Ishikawa (cell line): ENCODE results near the gene ROBO1.

Source experiments
- CEBPB ChIP-seq: IDR thresholded peaks from 2 replicates; pipeline ENCODE4 v1.6.1; 2012
- CREB1 ChIP-seq: IDR thresholded peaks from 2 replicates; pipeline ENCODE4 v1.6.1; 2012; ENCODE audit warnings: low read depth
- EGR1 ChIP-seq: IDR thresholded peaks from 2 replicates; pipeline ENCODE4 v1.6.1; 2012
- EP300 ChIP-seq: IDR thresholded peaks from 2 replicates; pipeline ENCODE4 v1.6.1; 2012; ENCODE audit warnings: borderline replicate concordance
- FOXM1 ChIP-seq: IDR thresholded peaks from 2 replicates; pipeline ENCODE4 v1.6.1; 2012; ENCODE audit warnings: low read depth, borderline replicate concordance
- MAX ChIP-seq: IDR thresholded peaks from 2 replicates; pipeline ENCODE4 v1.6.1; 2012
- NFIC ChIP-seq: IDR thresholded peaks from 2 replicates; pipeline ENCODE4 v1.6.1; 2012
- RAD21 ChIP-seq: IDR thresholded peaks from 2 replicates; pipeline ENCODE4 v1.6.1; 2012; ENCODE audit warnings: low read depth
- REST ChIP-seq: IDR thresholded peaks from 2 replicates; pipeline ENCODE4 v1.6.1; 2012; ENCODE audit warnings: low read depth, mild to moderate bottlenecking
- TAF1 ChIP-seq: IDR thresholded peaks from 2 replicates; pipeline ENCODE4 v1.6.1; 2012; ENCODE audit warnings: low read depth, mild to moderate bottlenecking
- TCF12 ChIP-seq: IDR thresholded peaks from 2 replicates; pipeline ENCODE4 v1.6.1; 2012; ENCODE audit warnings: low read depth
- TEAD4 ChIP-seq: IDR thresholded peaks from 2 replicates; pipeline ENCODE4 v1.6.1; 2012
- YY1 ChIP-seq: IDR thresholded peaks from 2 replicates; pipeline ENCODE4 v1.6.1; 2012; ENCODE audit warnings: low read depth
- TF ChIP-seq, protein P1 (sequence below): IDR thresholded peaks from 2 replicates; pipeline ENCODE4 v1.6.1; 2012

GRCh38 chr3:79074558-79074957 lies 693.2 kb downstream of the ROBO1 start:
- TF ChIP-seq FOXM1: no peak
- no peak for TF ChIP-seq YY1
- TF ChIP-seq, protein P1, sequence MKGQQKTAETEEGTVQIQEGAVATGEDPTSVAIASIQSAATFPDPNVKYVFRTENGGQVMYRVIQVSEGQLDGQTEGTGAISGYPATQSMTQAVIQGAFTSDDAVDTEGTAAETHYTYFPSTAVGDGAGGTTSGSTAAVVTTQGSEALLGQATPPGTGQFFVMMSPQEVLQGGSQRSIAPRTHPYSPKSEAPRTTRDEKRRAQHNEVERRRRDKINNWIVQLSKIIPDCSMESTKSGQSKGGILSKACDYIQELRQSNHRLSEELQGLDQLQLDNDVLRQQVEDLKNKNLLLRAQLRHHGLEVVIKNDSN: no peak
- no peak for TF ChIP-seq TAF1
- TF ChIP-seq EP300: no peak
- TF ChIP-seq EGR1: no peak
- TF ChIP-seq MAX: no peak
- no peak for TF ChIP-seq NFIC
- no peak for TF ChIP-seq REST
- TF ChIP-seq CREB1: no peak
- TF ChIP-seq TCF12: no peak
- TF ChIP-seq TEAD4: no peak
- TF ChIP-seq RAD21: no peak
- no peak for TF ChIP-seq CEBPB
